NCI-H748 treated with DMSO at 0.1 percent for 48 hours (cell line): ENCODE results near the gene C22orf15.
"Not testable (repeated sequence)": the region's sequence is repeated elsewhere in the genome, so short reads cannot be mapped to it uniquely, and the experiment has no call there.

ENCODE experiments used
- DNase-seq: peaks from one replicate; lab custom pipeline; 2025; lab: John Stamatoyannopoulos, UW

C22orf15 gene

GRCh38 chr22:23762842-23763578 is at the start of gene C22orf15:
C22orf15 (plus strand) TSS chr22:23762990; CDS start chr22:23763307, 317 bp downstream.
- DNase-seq = no peak

- no peak for DNase-seq
These were observed 48.8 kb upstream of the C22orf15 start for GRCh38 chr22:23713696-23714595.

GRCh38 chr22:23714596-23715578 is 47.9 kb upstream of the C22orf15 start:
- no peak for DNase-seq

GRCh38 chr22:23715806-23716375 is 46.9 kb upstream of the C22orf15 start:
- DNase-seq = no peak

- peak; percentile 48 for DNase-seq
These were observed 45.7 kb upstream of the C22orf15 start for GRCh38 chr22:23716811-23717801.

GRCh38 chr22:23718371-23719165 is 44.2 kb upstream of the C22orf15 start:
- no peak for DNase-seq

- no peak for DNase-seq
These were observed 41.9 kb upstream of the C22orf15 start for GRCh38 chr22:23720855-23721254.

- no peak for DNase-seq
These were observed 40.6 kb upstream of the C22orf15 start for GRCh38 chr22:23722160-23722559.

GRCh38 chr22:23722724-23723123 is 40.1 kb upstream of the C22orf15 start:
- DNase-seq = no peak

GRCh38 chr22:23728108-23728507 is 34.7 kb upstream of the C22orf15 start:
- DNase-seq = not testable (repeated sequence)

GRCh38 chr22:23737696-23738095 is 25.1 kb upstream of the C22orf15 start:
- DNase-seq = no peak

- no peak for DNase-seq
These were observed 20.1 kb upstream of the C22orf15 start for GRCh38 chr22:23742505-23743264.

GRCh38 chr22:23743303-23743705 is 19.5 kb upstream of the C22orf15 start:
- DNase-seq = no peak

GRCh38 chr22:23744001-23744400 is 18.8 kb upstream of the C22orf15 start:
- no peak for DNase-seq

- DNase-seq = no peak
These were observed 18.3 kb upstream of the C22orf15 start for GRCh38 chr22:23744485-23744884.

GRCh38 chr22:23745791-23746190 is 17.0 kb upstream of the C22orf15 start:
- DNase-seq = no peak

- DNase-seq = no peak
These were observed 12.9 kb upstream of the C22orf15 start for GRCh38 chr22:23749841-23750301.

- DNase-seq = no peak
These were observed 12.4 kb upstream of the C22orf15 start for GRCh38 chr22:23750367-23750713.
